MM.1S (cell line): ENCODE measurements around the gene DCDC2.
"Not testable (repeated sequence)": the region's sequence is repeated elsewhere in the genome, so short reads cannot be mapped to it uniquely, and the experiment has no call there.

Experiments used
- DNase-seq: peaks from one replicate; pipeline ENCODE4 v3.0.0-alpha.2; 2015
- H2AFZ ChIP-seq: fragments of 300-600 bp; sonication (generic); 2 replicates; pipeline ENCODE4 v1.6.0; 2016; ENCODE audit warnings: antibody characterized with exemption, low read length
- H3F3A ChIP-seq: fragments of 300-600 bp; sonication (generic); 2 replicates; pipeline ENCODE4 v1.6.1; 2016; ENCODE audit warnings: mild to moderate bottlenecking, antibody characterized with exemption, low read length, moderate library complexity, mixed read lengths; ENCODE audit not compliant: insufficient read depth
- H3K27ac ChIP-seq: fragments of 300-600 bp; sonication (generic); 2 replicates; pipeline ENCODE4 v1.5.1; 2016; ENCODE audit warnings: mild to moderate bottlenecking, low read length
- H3K27me3 ChIP-seq: fragments of 300-600 bp; sonication (generic); replicated peaks from 2 replicates; pipeline ENCODE4 v1.6.0; 2016; ENCODE audit warnings: low read length; ENCODE audit not compliant: insufficient read depth
- H3K36me3 ChIP-seq: fragments of 300-600 bp; sonication (generic); replicated peaks from 2 replicates; pipeline ENCODE4 v1.6.1; 2016; ENCODE audit warnings: mild to moderate bottlenecking, low read length, mixed read lengths; ENCODE audit not compliant: insufficient read depth
- H3K4me1 ChIP-seq: fragments of 300-600 bp; sonication (generic); 2 replicates; pipeline ENCODE4 v1.6.1; 2016; ENCODE audit warnings: low read length, mixed read lengths
- H3K4me2 ChIP-seq: fragments of 300-600 bp; sonication (generic); 2 replicates; pipeline ENCODE4 v1.6.0; 2016; ENCODE audit warnings: low read depth, low read length
- H3K4me3 ChIP-seq: fragments of 300-600 bp; sonication (generic); 2 replicates; pipeline ENCODE4 v1.5.1; 2016; ENCODE audit warnings: low read length, mixed read lengths
- H3K79me2 ChIP-seq: fragments of 300-600 bp; sonication (generic); 2 replicates; pipeline ENCODE4 v1.6.1; 2016; ENCODE audit warnings: mixed run types, low read length, mixed read lengths
- H3K9ac ChIP-seq: fragments of 300-600 bp; sonication (generic); 2 replicates; pipeline ENCODE4 v1.6.1; 2016; ENCODE audit warnings: low read length, mixed read lengths
- H3K9me2 ChIP-seq: fragments of 300-600 bp; sonication (generic); replicated peaks from 2 replicates; pipeline ENCODE4 v1.6.1; 2016; ENCODE audit warnings: mild to moderate bottlenecking, low read length, mixed read lengths; ENCODE audit not compliant: insufficient read depth
- H3K9me3 ChIP-seq: fragments of 300-600 bp; sonication (generic); replicated peaks from 2 replicates; pipeline ENCODE4 v1.6.1; 2016; ENCODE audit warnings: mild to moderate bottlenecking, low read length, mixed read lengths; ENCODE audit not compliant: insufficient read depth
- H4K20me1 ChIP-seq: fragments of 300-600 bp; sonication (generic); 2 replicates; pipeline ENCODE4 v1.6.1; 2016; ENCODE audit warnings: mild to moderate bottlenecking, low read length, moderate library complexity, mixed read lengths; ENCODE audit not compliant: insufficient read depth
- CTCF ChIP-seq: fragments of 300-600 bp; sonication (generic); IDR thresholded peaks from 2 replicates; pipeline ENCODE4 v1.5.1; 2016; ENCODE audit warnings: antibody characterized with exemption, low read length, mixed read lengths
- EZH2 ChIP-seq: fragments of 300-600 bp; sonication (generic); optimal IDR thresholded peaks from 2 replicates; pipeline ENCODE3; 2017; ENCODE audit warnings: low read depth, mild to moderate bottlenecking, antibody characterized with exemption, low read length, mixed read lengths
- EZH2phosphoT487 ChIP-seq: fragments of 300-600 bp; sonication (generic); IDR thresholded peaks from 2 replicates; pipeline ENCODE4 v1.6.1; 2018; ENCODE audit warnings: antibody characterized with exemption, low read length

DCDC2 gene

GRCh38 chr6:24321538-24322162, 36.2 kb downstream of the DCDC2 start:
- no peak overlapping the region for H2AFZ ChIP-seq
- no peaks in the 10 kb centered on the region for H3K4me1 ChIP-seq
- H3K79me2 ChIP-seq: no peaks in the 10 kb centered on the region
- no peaks in the 10 kb centered on the region for H3K9me3 ChIP-seq
- H3F3A ChIP-seq: no peaks in the 10 kb centered on the region
- H3K4me3 ChIP-seq: no peak overlapping the region
- no peaks in the 10 kb centered on the region for H4K20me1 ChIP-seq
- no peak overlapping the region for H3K27ac ChIP-seq
- H3K4me2 ChIP-seq: no peak overlapping the region
- TF ChIP-seq EZH2: no peak
- TF ChIP-seq EZH2phosphoT487: no peak
- DNase-seq: no peak
- H3K27me3 ChIP-seq: no peaks in the 10 kb centered on the region
- H3K9me2 ChIP-seq: no peaks in the 10 kb centered on the region
- no peaks in the 10 kb centered on the region for H3K36me3 ChIP-seq
- H3K9ac ChIP-seq: no peak overlapping the region

GRCh38 chr6:24313251-24314141, 44.4 kb downstream of the DCDC2 start:
- Histone ChIP-seq H3K9me2 (no peaks in the 10 kb centered on the region), H3K36me3 (no peaks in the 10 kb centered on the region), H4K20me1 (no peaks in the 10 kb centered on the region), H2AFZ (no peak overlapping the region), H3F3A (no peaks in the 10 kb centered on the region), H3K9ac (no peak overlapping the region), H3K27me3 (no peaks in the 10 kb centered on the region), H3K4me3 (no peak overlapping the region), H3K9me3 (no peaks in the 10 kb centered on the region), H3K4me1 (no peaks in the 10 kb centered on the region), H3K4me2 (no peak overlapping the region), H3K27ac (no peak overlapping the region), H3K79me2 (no peaks in the 10 kb centered on the region)
- no peak for DNase-seq
- TF ChIP-seq CTCF: no peak
- no peak for TF ChIP-seq EZH2
- TF ChIP-seq EZH2phosphoT487: no peak

GRCh38 chr6:24311775-24312174, 46.1 kb downstream of the DCDC2 start:
- DNase-seq, H3K9me2 ChIP-seq, H3K36me3 ChIP-seq, H3K79me2 ChIP-seq, H3K4me1 ChIP-seq, H3K27ac ChIP-seq, H4K20me1 ChIP-seq, H3K4me2 ChIP-seq, H3K4me3 ChIP-seq, H2AFZ ChIP-seq, H3K27me3 ChIP-seq, H3K9ac ChIP-seq, H3F3A ChIP-seq, H3K9me3 ChIP-seq: not testable (repeated sequence)

- no peaks in the 10 kb centered on the region for H4K20me1 ChIP-seq
- no peak overlapping the region for H3K4me2 ChIP-seq
- no peak overlapping the region for H3K9ac ChIP-seq
- no peak for DNase-seq
- no peaks in the 10 kb centered on the region for H3F3A ChIP-seq
- H3K4me1 ChIP-seq: no peaks in the 10 kb centered on the region
- H3K79me2 ChIP-seq: no peaks in the 10 kb centered on the region
- H3K36me3 ChIP-seq: no peaks in the 10 kb centered on the region
- H3K27ac ChIP-seq: no peak overlapping the region
- H2AFZ ChIP-seq: no peak overlapping the region
- H3K4me3 ChIP-seq: no peak overlapping the region
- TF ChIP-seq EZH2 (no peak), EZH2phosphoT487 (no peak), CTCF (no peak)
- no peaks in the 10 kb centered on the region for H3K9me3 ChIP-seq
- H3K27me3 ChIP-seq: no peaks in the 10 kb centered on the region
- no peaks in the 10 kb centered on the region for H3K9me2 ChIP-seq
Observed at GRCh38 chr6:24307881-24308280, 50.0 kb downstream of the DCDC2 start.
